ENCODE results near the gene RBX1.

Gene RBX1

GRCh38 chr22:40950962-40951794 lies at the start of gene RBX1:
Gene RBX1 (plus strand): TSS chr22:40951378. CDS start chr22:40951399, 21 bp downstream.
- TF ChIP-seq CTCF (IDR thresholded peaks at IDR 0.05; ENCODE audit: borderline replicate concordance, extremely low read depth, low read length, poor library complexity, severe bottlenecking) = no peak
- no peak for TF ChIP-seq EZH2 (IDR thresholded peaks at IDR 0.05; ENCODE audit: borderline replicate concordance, low read depth, low read length, severe bottlenecking)
- peak within 1 kb of the TSS; percentile 100 for H3K4me2 ChIP-seq (ENCODE audit: insufficient read depth, low read length)
- DNase-seq = peak; percentile 98
- H3K27me3 ChIP-seq (ENCODE audit: insufficient read depth, low read length, poor library complexity) = no peaks in the 10 kb centered on the region
- H4K20me1 ChIP-seq (ENCODE audit: insufficient read depth, low read length) = peaks cover 6% of the 10 kb centered on the region; the same call in 1 of the 2 replicates
- H3K9me3 ChIP-seq (ENCODE audit: insufficient read depth, low read length, severe bottlenecking) = no peaks in the 10 kb centered on the region
- peak; percentile 89 for ATAC-seq (ENCODE audit: insufficient read depth, low read depth)
- H3K79me2 ChIP-seq (ENCODE audit: insufficient read depth, low read length) = peaks cover 50% of the 10 kb centered on the region
- peak within 1 kb of the TSS; percentile 99 for H3K27ac ChIP-seq (ENCODE audit: low read length)
- H3K4me3 ChIP-seq (ENCODE audit: low read depth in 1 of 2, low read length in 2 of 2) = peak within 1 kb of the TSS; percentile 81 to 84
- peaks cover 32% of the 10 kb centered on the region for H3K36me3 ChIP-seq (ENCODE audit: insufficient read depth, low read length)
- H3K4me1 ChIP-seq (ENCODE audit: insufficient read depth, low read length) = peaks cover 31% of the 10 kb centered on the region
- H3K9ac ChIP-seq (ENCODE audit: low read depth, low read length) = peak within 1 kb of the TSS; percentile 92
- peak within 1 kb of the TSS; percentile 94 for H2AFZ ChIP-seq (ENCODE audit: low read depth, low read length)

GRCh38 chr22:40904101-40904500 lies 47.1 kb upstream of the RBX1 start:
- Histone ChIP-seq H3K79me2 (ENCODE audit: insufficient read depth, low read length) (no peaks in the 10 kb centered on the region), H3K4me3 (ENCODE audit: low read depth in 1 of 2, low read length in 2 of 2) (no peak overlapping the region), H3K4me2 (ENCODE audit: insufficient read depth, low read length) (no peak overlapping the region), H3K9me3 (ENCODE audit: insufficient read depth, low read length, severe bottlenecking) (no peaks in the 10 kb centered on the region), H4K20me1 (ENCODE audit: insufficient read depth, low read length) (no peaks in the 10 kb centered on the region), H3K27ac (ENCODE audit: low read length) (no peak overlapping the region), H3K36me3 (ENCODE audit: insufficient read depth, low read length) (peaks cover 4% of the 10 kb centered on the region; the same call in 1 of the 2 replicates), H3K27me3 (ENCODE audit: insufficient read depth, low read length, poor library complexity) (no peaks in the 10 kb centered on the region), H2AFZ (ENCODE audit: low read depth, low read length) (no peak overlapping the region), H3K4me1 (ENCODE audit: insufficient read depth, low read length) (no peaks in the 10 kb centered on the region), H3K9ac (ENCODE audit: low read depth, low read length) (no peak overlapping the region)
- no peak for DNase-seq
- TF ChIP-seq CTCF (IDR thresholded peaks at IDR 0.05; ENCODE audit: borderline replicate concordance, extremely low read depth, low read length, poor library complexity, severe bottlenecking) (no peak), EZH2 (IDR thresholded peaks at IDR 0.05; ENCODE audit: borderline replicate concordance, low read depth, low read length, severe bottlenecking) (no peak)
- no peak for ATAC-seq (ENCODE audit: insufficient read depth, low read depth)

GRCh38 chr22:40908895-40909294 lies 42.3 kb upstream of the RBX1 start:
- Histone ChIP-seq H3K9me3 (ENCODE audit: insufficient read depth, low read length, severe bottlenecking) (no peaks in the 10 kb centered on the region), H4K20me1 (ENCODE audit: insufficient read depth, low read length) (no peaks in the 10 kb centered on the region), H3K36me3 (ENCODE audit: insufficient read depth, low read length) (peaks cover 15% of the 10 kb centered on the region; the same call in 1 of the 2 replicates), H3K4me2 (ENCODE audit: insufficient read depth, low read length) (no peak overlapping the region), H3K4me3 (ENCODE audit: low read depth in 1 of 2, low read length in 2 of 2) (no peak overlapping the region), H3K9ac (ENCODE audit: low read depth, low read length) (no peak overlapping the region), H2AFZ (ENCODE audit: low read depth, low read length) (no peak overlapping the region), H3K79me2 (ENCODE audit: insufficient read depth, low read length) (no peaks in the 10 kb centered on the region), H3K27me3 (ENCODE audit: insufficient read depth, low read length, poor library complexity) (no peaks in the 10 kb centered on the region), H3K4me1 (ENCODE audit: insufficient read depth, low read length) (no peaks in the 10 kb centered on the region), H3K27ac (ENCODE audit: low read length) (no peak overlapping the region)
- DNase-seq (no peak), ATAC-seq (ENCODE audit: insufficient read depth, low read depth) (no peak)
- TF ChIP-seq CTCF (IDR thresholded peaks at IDR 0.05; ENCODE audit: borderline replicate concordance, extremely low read depth, low read length, poor library complexity, severe bottlenecking) (no peak), EZH2 (IDR thresholded peaks at IDR 0.05; ENCODE audit: borderline replicate concordance, low read depth, low read length, severe bottlenecking) (no peak)

Data from DND-41 (cell line).